HG03432 (cell line): Measurements from ENCODE around the gene PTGES3.
"Not testable (repeated sequence)": the region's sequence is repeated elsewhere in the genome, so short reads cannot be mapped to it uniquely, and the experiment has no call there.

ENCODE experiments used
- ATAC-seq: cut with Tn5 transposase; IDR thresholded peaks from one replicate; pipeline ENCODE4 v1.9.1; 2021; ENCODE audit warnings: mild to moderate bottlenecking, moderate library complexity; ENCODE audit not compliant: unreplicated experiment

PTGES3 gene

DNA sequence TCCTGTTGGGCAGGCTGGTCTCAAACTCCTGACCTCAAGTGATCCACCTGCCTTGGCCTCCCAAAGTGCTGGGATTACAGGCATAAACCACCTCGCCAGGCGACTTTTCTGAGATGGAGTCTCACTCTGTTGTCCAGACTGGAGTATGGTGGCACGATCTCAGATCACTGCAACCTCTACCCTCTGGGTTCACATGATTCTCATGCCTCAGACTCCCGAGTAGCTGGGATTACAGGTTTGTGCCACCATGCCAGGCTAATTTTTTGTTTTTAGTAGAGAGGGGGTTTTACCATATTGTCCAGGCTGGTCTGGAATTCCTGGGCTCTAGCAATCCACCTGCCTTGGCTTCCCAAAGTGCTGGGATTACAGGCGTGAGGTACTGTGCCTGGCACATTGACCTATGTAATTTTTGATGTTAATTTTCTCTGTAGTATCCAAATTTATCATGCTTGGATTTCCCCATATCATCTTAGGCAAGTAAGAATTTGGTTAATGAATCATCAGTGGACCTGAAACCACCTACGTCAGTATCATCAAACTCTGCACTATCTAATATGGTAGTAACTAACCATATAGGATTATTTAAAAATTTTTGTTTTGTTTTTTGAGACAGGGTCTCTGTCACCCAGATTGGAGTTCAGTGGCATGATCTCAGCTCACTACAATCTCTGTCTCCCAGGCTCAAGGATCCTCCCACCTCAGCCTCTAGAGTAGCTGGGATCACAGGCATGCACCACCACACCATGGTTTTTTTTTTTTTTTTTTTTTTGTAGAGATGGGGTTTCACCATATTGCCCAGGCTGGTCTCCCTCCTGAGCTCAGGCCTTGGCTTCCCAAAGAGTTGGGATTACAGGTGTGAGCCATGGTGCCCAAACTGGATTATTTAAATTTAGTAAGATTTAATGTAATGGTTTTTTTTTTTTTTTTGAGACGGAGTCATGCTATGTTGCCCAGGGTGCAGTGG, 30.4 kb downstream of the PTGES3 start:
- ATAC-seq, result peak; percentile 63

DNA sequence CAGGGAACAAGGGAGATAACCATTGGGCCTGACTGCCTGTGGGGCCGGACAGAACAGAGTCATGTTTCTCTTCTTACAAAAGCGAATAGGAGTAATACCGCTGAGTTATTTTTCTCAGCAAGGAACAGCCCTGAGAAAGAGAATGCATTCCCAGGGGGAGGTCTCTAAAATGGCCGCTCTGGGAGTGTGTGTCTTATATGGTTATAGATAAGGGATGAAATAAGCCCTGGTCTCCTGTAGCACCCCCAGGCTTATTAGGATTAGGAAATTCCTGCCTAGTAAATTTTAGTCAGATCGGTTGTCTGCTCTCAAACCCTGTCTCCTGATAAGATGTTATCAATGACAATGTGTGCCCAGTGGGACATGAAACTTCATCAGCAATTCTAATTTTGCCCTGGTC, 34.3 kb downstream of the PTGES3 start:
- not testable (repeated sequence) for ATAC-seq

- not testable (repeated sequence) for ATAC-seq
Measured at GRCh38 chr12:56648023-56648422, 40.1 kb downstream of the PTGES3 start.

- ATAC-seq, result peak; percentile 98
Measured at GRCh38 chr12:56645717-56646446, 42.2 kb downstream of the PTGES3 start, which contains the start of gene ATP5F1B. TSS of gene ATP5F1B (minus strand) at chr12:56645984. CDS start at chr12:56645963, 21 bp downstream.

- ATAC-seq, result no peak
Measured at GRCh38 chr12:56645201-56645716, 42.8 kb downstream of the PTGES3 start.

DNA sequence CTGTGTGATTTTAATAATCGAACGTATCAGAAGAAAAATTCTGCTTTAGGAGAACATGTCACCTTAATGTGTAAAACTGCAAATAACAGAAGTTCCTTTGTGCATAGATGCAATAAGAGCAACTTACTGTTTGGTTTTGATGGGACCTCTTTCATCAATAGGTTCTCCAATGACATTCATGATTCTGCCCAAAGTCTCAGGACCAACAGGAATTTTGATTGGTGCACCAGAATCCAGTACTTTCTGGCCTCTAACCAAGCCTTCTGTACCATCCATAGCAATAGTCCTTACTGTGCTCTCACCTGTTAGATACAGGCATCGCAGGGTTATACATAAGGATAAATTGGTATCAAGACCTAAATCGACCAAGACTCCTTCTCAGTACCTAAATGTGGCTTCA, 43.4 kb downstream of the PTGES3 start:
- ATAC-seq, result no peak

DNA sequence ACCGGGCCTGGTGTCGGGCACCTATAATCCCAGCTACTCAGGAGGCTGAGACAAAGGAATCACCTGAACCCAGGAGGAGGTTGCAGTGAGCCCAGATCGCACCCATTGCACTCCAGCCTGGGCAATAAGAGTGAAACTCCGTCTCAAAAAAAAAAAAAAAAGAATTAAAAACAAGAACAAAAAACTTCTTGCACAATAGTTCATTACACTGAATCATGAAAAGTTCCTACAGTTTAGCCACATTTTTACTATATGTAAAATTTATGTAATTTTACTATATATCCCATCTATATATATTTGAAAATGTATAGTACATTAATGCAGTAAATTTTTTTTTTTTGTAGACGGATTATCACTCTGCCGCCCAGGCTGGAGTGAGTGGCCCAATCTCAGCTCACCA, 46.9 kb downstream of the PTGES3 start:
- no peak for ATAC-seq

- ATAC-seq, result no peak
Measured at GRCh38 chr12:56637621-56638020, 50.5 kb downstream of the PTGES3 start.

- ATAC-seq, result peak; percentile 63
Measured at GRCh38 chr12:56636675-56637540, 51.2 kb downstream of the PTGES3 start.

DNA sequence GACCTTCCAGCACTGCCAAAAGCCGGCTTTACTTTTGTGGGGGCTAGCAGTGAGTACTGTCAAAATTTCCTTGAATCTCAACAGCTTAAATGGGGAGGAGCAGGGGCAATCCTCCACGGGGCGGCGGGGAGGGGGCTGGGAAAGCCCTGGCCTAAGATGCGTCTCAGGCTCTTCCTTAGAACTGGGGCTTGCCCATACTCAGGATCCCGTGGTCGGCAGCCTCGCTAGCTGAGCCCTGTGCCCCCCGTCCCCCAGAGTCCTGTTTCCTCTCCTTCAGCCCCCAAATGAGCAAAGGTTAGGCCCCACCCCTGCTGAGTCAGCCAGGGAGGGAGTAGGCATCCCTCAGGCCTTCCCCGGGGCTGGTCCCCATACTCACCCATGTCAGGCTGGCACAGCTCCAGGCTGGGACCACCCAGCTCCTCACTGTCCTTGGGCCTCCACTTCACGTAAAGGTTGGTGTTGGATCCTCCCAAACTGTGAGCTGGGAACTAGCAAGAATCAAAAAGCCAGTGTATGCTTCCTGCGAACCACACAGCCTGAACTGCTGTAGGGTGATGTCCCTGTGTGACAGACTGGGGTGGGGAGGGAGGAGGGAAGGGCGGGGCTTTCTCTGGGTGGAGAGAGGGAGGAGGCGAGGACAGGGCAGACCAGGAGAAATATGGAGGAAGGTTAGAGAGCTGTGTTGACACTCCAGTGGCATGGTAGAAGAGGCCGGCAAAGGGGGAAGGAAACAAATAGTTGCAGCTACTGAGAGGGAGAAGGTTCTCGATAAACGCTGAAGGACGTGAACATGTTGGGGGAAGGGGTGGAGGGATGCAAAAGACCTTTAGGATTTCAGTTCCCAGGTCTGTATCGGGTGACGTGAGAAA, 52.0 kb downstream of the PTGES3 start:
- ATAC-seq, result peak; percentile 48

DNA sequence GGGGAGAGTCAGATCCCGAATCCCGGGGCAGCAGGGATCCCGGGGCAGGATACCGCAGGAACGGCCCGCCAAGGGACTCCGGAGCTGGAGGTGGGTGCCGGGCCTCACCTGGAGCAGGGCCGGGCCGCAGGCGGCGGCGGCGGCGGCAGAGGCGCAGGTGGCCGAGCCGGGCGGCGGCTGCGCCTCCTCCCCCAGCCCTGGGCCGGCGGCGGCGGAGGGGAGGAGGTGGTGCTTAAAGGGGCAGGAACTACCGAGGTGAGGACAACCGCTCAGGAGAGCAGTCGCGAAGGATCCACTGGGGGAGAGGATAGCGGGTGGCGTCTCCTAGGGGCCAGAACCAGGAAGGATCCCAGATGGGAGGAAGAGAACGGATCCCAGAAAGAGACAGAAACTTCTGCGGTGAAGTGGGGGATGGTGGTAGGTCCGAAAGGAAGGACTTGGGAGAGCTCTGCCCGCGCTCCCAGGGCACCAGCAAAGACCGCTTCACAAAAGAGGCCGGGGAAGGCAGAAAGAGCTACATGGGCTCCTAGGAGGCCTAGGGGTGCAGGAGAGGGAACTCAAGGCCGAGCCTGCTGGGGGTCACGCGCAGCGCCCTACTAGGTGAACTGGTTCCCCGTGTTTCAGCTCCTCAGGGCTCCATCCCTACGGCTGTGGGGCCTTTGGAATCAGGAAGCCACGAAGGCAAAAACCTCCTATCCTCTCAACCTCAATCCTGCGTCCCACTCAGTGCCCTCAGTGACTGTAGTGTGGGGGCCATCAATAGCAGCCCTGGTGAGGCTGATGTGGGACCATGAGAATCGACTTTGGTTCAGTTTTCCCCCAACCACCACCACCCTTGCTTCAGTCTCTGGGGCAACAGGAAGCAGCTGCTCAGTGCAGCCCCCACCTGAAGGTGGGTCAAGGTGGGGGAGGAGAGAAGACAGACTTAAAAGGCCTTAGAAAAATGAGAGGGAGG, 53.0 kb downstream of the PTGES3 start:
- ATAC-seq, result peak; percentile 31

- ATAC-seq, result no peak
Measured at GRCh38 chr12:56634242-56634836, 53.7 kb downstream of the PTGES3 start.

GRCh38 chr12:56633468-56634241, 54.4 kb downstream of the PTGES3 start:
- no peak for ATAC-seq

DNA sequence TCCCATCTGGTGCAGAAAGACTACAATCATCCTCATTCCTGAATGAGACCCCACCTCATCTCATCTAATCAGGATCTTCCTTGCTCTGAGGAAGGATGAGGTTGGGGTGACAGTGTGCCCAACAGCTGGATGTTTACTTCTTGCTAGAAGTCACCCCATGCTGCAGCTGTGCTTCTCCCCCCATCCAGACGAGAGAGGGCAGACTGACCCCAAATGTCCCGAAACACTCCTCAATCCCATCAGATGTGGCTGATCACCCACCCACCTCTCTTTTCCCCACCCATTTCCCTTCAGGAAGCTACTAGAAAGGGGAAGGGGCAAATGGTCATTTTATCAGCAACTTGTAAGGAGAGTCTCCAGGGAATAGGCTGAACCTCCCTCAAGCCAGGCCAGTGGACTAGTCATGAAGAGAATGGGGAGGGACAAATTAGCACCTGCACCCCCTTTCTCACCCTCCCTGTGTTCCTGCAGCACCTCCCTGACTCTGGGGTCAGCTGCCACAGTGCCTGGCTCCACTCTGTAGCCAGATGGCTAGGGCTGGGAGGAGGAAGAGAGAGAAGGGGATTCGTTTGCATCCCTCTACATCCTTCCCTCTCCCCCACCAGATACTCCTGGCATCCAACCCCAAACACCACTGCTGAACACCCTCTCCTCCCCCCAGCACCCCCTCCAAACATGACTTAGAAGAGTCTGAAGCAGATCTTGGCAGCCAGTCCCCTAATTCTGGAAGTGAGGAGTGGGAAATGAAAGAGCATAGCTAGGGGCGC, 55.2 kb downstream of the PTGES3 start:
- no peak for ATAC-seq

- peak; percentile 22 for ATAC-seq
Measured at GRCh38 chr12:56631790-56632700, 56.0 kb downstream of the PTGES3 start.
